Neural progenitor cell (in vitro differentiated cells): ENCODE results near the gene LRBA. TPM values are rescaled to one million over a fixed set of nuclear protein-coding genes. Genes with fewer than 3 reads are reported as not detected.
"Not testable (repeated sequence)": the region's sequence is repeated elsewhere in the genome, so short reads cannot be mapped to it uniquely, and the experiment has no call there.

Source experiments
- DNase-seq: peaks from one replicate; pipeline ENCODE4 v3.0.0-alpha.2; 2016; ENCODE audit warnings: low spot score
- H2AFZ ChIP-seq: fragments of 200-600 bp; sonication (generic); replicated peaks from 2 replicates; pipeline ENCODE4 v1.6.1; 2016; ENCODE audit warnings: antibody characterized with exemption
- H3F3A ChIP-seq: fragments of 200-600 bp; sonication (generic); 2 replicates; pipeline ENCODE4 v1.6.1; 2016; ENCODE audit warnings: antibody characterized with exemption, low read depth
- H3K27ac ChIP-seq: fragments of 200-600 bp; sonication (generic); 2 replicates; pipeline ENCODE4 v1.5.1; 2016; ENCODE audit warnings: mild to moderate bottlenecking
- H3K27me3 ChIP-seq: fragments of 200-600 bp; sonication (generic); 2 replicates; pipeline ENCODE4 v1.6.1; 2016; ENCODE audit warnings: mild to moderate bottlenecking, moderate library complexity
- H3K36me3 ChIP-seq: fragments of 200-600 bp; sonication (generic); 2 replicates; pipeline ENCODE4 v1.5.1; 2016
- H3K4me1 ChIP-seq: fragments of 200-600 bp; sonication (generic); 2 replicates; pipeline ENCODE4 v1.6.1; 2016; ENCODE audit warnings: mixed run types
- H3K4me2 ChIP-seq: fragments of 200-600 bp; sonication (generic); 2 replicates; pipeline ENCODE4 v1.6.1; 2016
- H3K4me3 ChIP-seq: fragments of 200-600 bp; sonication (generic); 2 replicates; pipeline ENCODE4 v1.5.1; 2016
- H3K79me2 ChIP-seq: fragments of 200-600 bp; sonication (generic); 2 replicates; pipeline ENCODE4 v1.6.1; 2016; ENCODE audit warnings: low read depth
- H3K9ac ChIP-seq: fragments of 200-600 bp; sonication (generic); 2 replicates; pipeline ENCODE4 v1.6.1; 2016
- H3K9me3 ChIP-seq: fragments of 200-600 bp; sonication (generic); 2 replicates; pipeline ENCODE4 v1.5.1; 2016; ENCODE audit warnings: low read depth
- H4K20me1 ChIP-seq: fragments of 200-600 bp; sonication (generic); 2 replicates; pipeline ENCODE4 v1.6.1; 2016; ENCODE audit warnings: low read depth
- H3K27ac Mint-ChIP-seq: 3 replicates; pipeline ENCODE4 v1.8.0; 2021; ENCODE audit warnings: mixed read lengths
- H3K27me3 Mint-ChIP-seq: 2 replicates; pipeline ENCODE4 v1.8.0; 2022; ENCODE audit warnings: low read depth, mild to moderate bottlenecking, inconsistent platforms, moderate library complexity, mixed read lengths; ENCODE audit not compliant: insufficient read depth
- H3K36me3 Mint-ChIP-seq: 3 replicates; pipeline ENCODE4 v1.8.0; 2021; ENCODE audit warnings: mixed read lengths
- H3K4me1 Mint-ChIP-seq: 3 replicates; pipeline ENCODE4 v1.8.0; 2021; ENCODE audit warnings: mixed read lengths
- H3K4me3 Mint-ChIP-seq: 3 replicates; pipeline ENCODE4 v1.8.0; 2021; ENCODE audit warnings: mild to moderate bottlenecking, moderate library complexity, mixed read lengths
- H3K9me3 Mint-ChIP-seq: 3 replicates; pipeline ENCODE4 v1.8.0; 2020; ENCODE audit warnings: mixed read lengths
- EZH2 ChIP-seq: fragments of 200-600 bp; sonication (generic); IDR thresholded peaks from 2 replicates; pipeline ENCODE4 v1.6.1; 2017; ENCODE audit warnings: antibody characterized with exemption, mild to moderate bottlenecking, moderate library complexity
- EZH2phosphoT487 ChIP-seq: fragments of 200-600 bp; sonication (generic); IDR thresholded peaks from 2 replicates; pipeline ENCODE4 v1.6.1; 2017; ENCODE audit warnings: antibody characterized with exemption
- total RNA-seq: library from RNA; depleted of rRNA; stranded (reverse); fragments of >200 nt; gene quantifications from 2 replicates; pipeline ENCODE4 v1.2.3, GENCODE V29; 2015; ENCODE audit warnings: low replicate concordance
- TF ChIP-seq, protein P1 (sequence below): fragments of 200-600 bp; sonication (generic); IDR thresholded peaks from 2 replicates; pipeline ENCODE4 v1.5.1; 2017; ENCODE audit warnings: antibody characterized with exemption, mild to moderate bottlenecking

Gene LRBA
- total RNA-seq, 1 donor from 2014 or later = 111 TPM

DNA sequence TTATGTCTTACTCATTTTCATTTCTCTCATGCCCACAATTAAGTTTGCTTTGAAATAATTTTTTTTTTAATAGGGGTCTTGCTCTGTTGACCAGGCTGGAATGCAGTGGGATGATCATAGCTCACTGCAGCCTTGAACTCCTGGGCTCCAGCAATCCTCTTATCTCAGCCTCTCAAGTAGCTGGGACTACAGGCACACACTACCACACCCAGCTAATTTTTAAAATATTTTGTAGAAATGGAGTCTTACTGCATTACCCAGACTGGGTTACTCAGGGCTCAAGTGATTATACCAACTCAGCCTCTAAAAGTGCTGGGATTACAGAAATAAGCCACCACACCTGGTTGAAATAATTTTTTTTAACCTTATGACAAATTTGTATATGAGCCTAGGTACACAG, 452.3 kb downstream of the LRBA start:
- no peak overlapping the region for H3K27ac ChIP-seq
- H4K20me1 ChIP-seq = no peaks in the 10 kb centered on the region
- H3F3A ChIP-seq = peaks cover 12% of the 10 kb centered on the region
- peaks cover 18% of the 10 kb centered on the region for H3K9me3 Mint-ChIP-seq
- no peak overlapping the region for H3K4me2 ChIP-seq
- no peak overlapping the region for H3K9ac ChIP-seq
- peaks cover 6% of the 10 kb centered on the region for H3K36me3 Mint-ChIP-seq
- H2AFZ ChIP-seq = no peak overlapping the region
- TF ChIP-seq EZH2 = no peak
- TF ChIP-seq EZH2phosphoT487 = no peak
- TF ChIP-seq, protein P1, sequence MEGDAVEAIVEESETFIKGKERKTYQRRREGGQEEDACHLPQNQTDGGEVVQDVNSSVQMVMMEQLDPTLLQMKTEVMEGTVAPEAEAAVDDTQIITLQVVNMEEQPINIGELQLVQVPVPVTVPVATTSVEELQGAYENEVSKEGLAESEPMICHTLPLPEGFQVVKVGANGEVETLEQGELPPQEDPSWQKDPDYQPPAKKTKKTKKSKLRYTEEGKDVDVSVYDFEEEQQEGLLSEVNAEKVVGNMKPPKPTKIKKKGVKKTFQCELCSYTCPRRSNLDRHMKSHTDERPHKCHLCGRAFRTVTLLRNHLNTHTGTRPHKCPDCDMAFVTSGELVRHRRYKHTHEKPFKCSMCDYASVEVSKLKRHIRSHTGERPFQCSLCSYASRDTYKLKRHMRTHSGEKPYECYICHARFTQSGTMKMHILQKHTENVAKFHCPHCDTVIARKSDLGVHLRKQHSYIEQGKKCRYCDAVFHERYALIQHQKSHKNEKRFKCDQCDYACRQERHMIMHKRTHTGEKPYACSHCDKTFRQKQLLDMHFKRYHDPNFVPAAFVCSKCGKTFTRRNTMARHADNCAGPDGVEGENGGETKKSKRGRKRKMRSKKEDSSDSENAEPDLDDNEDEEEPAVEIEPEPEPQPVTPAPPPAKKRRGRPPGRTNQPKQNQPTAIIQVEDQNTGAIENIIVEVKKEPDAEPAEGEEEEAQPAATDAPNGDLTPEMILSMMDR = no peak
- H3K27me3 ChIP-seq = no peaks in the 10 kb centered on the region
- peaks cover 8% of the 10 kb centered on the region for H3K36me3 ChIP-seq
- no peak overlapping the region for H3K4me3 ChIP-seq
- H3K4me3 Mint-ChIP-seq = no peak overlapping the region
- H3K4me1 ChIP-seq = no peaks in the 10 kb centered on the region
- peaks cover 5% of the 10 kb centered on the region for H3K9me3 ChIP-seq
- no peaks in the 10 kb centered on the region for H3K79me2 ChIP-seq
- no peak overlapping the region for H3K27ac Mint-ChIP-seq
- no peak for DNase-seq
- H3K4me1 Mint-ChIP-seq = no peaks in the 10 kb centered on the region
- H3K27me3 Mint-ChIP-seq = no peaks in the 10 kb centered on the region

DNA sequence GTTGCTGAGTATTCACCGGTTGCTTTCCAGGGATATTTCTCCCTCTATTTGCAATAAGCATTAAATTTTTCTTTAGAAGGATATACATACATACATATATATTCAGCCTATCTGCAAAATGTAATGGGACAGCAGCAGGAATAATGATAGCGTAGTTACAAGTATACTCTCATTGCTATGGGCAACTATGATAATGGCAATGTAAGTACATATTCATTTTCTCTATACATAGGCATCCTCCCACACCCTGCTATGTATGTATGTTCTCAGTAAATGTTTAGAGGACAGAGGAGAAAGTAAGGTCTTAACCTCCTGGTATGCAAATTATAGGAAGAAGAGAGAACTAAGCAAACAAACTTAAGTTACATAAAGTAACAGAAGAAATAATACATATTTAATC, 452.8 kb downstream of the LRBA start:
- no peak overlapping the region for H3K27ac Mint-ChIP-seq
- H2AFZ ChIP-seq = no peak overlapping the region
- peaks cover 7% of the 10 kb centered on the region for H3K36me3 ChIP-seq
- H3K4me3 Mint-ChIP-seq = no peak overlapping the region
- DNase-seq = no peak
- H3K4me1 ChIP-seq = peaks cover 2% of the 10 kb centered on the region
- no peaks in the 10 kb centered on the region for H3K4me1 Mint-ChIP-seq
- H3K27me3 Mint-ChIP-seq = no peaks in the 10 kb centered on the region
- H3K36me3 Mint-ChIP-seq = peaks cover 6% of the 10 kb centered on the region
- no peak overlapping the region for H3K4me2 ChIP-seq
- TF ChIP-seq EZH2 (no peak), EZH2phosphoT487 (no peak)
- TF ChIP-seq, protein P1 = no peak
- H3K79me2 ChIP-seq = no peaks in the 10 kb centered on the region
- H3K9me3 Mint-ChIP-seq = peaks cover 18% of the 10 kb centered on the region
- no peak overlapping the region for H3K4me3 ChIP-seq
- H3K27me3 ChIP-seq = no peaks in the 10 kb centered on the region
- no peak overlapping the region for H3K27ac ChIP-seq
- H3K9ac ChIP-seq = no peak overlapping the region
- no peaks in the 10 kb centered on the region for H4K20me1 ChIP-seq
- H3K9me3 ChIP-seq = peaks cover 5% of the 10 kb centered on the region
- peaks cover 12% of the 10 kb centered on the region for H3F3A ChIP-seq

DNA sequence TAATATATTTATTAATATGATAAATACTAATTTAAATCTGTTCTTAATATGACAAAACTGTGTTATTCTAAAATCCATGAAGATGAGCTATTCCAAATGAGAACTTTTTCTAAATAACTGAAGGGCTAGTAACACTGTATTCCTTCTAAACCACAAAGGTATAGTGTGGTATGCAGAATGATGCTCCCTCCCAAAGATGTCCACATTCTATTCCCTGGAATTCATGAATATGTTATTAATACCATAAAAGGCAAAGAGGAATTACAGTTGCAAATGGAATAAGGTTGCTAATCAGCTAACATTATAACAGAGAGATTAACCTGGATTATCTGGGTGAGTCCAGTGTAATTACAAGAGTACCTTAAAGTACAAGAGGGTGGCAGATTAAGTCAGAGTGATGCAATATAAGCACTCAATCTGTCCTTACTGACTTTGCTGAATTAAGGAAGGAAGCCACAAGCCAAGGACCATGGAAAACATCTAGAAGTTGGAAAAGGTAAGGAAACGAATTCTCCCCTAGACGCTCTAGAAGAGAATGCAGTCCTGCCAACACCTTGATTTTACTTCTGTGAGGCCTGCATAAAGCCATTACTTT, 453.8 kb downstream of the LRBA start:
- H3K36me3 Mint-ChIP-seq = peaks cover 6% of the 10 kb centered on the region
- H3K4me3 Mint-ChIP-seq = no peak overlapping the region
- no peak for DNase-seq
- no peaks in the 10 kb centered on the region for H4K20me1 ChIP-seq
- H3K27me3 Mint-ChIP-seq = no peaks in the 10 kb centered on the region
- peaks cover 12% of the 10 kb centered on the region for H3F3A ChIP-seq
- H3K9me3 ChIP-seq = peaks cover 5% of the 10 kb centered on the region
- peaks cover 9% of the 10 kb centered on the region for H3K4me1 ChIP-seq
- H3K4me1 Mint-ChIP-seq = no peaks in the 10 kb centered on the region
- H3K4me3 ChIP-seq = no peak overlapping the region
- H3K79me2 ChIP-seq = no peaks in the 10 kb centered on the region
- no peak overlapping the region for H2AFZ ChIP-seq
- peaks cover 18% of the 10 kb centered on the region for H3K9me3 Mint-ChIP-seq
- no peaks in the 10 kb centered on the region for H3K27me3 ChIP-seq
- no peak overlapping the region for H3K4me2 ChIP-seq
- no peak for TF ChIP-seq EZH2
- TF ChIP-seq EZH2phosphoT487 = no peak
- TF ChIP-seq, protein P1 = no peak
- H3K27ac Mint-ChIP-seq = no peak overlapping the region
- peaks cover 4% of the 10 kb centered on the region for H3K36me3 ChIP-seq
- H3K9ac ChIP-seq = no peak overlapping the region
- H3K27ac ChIP-seq = peak overlapping the region; percentile 29

DNA sequence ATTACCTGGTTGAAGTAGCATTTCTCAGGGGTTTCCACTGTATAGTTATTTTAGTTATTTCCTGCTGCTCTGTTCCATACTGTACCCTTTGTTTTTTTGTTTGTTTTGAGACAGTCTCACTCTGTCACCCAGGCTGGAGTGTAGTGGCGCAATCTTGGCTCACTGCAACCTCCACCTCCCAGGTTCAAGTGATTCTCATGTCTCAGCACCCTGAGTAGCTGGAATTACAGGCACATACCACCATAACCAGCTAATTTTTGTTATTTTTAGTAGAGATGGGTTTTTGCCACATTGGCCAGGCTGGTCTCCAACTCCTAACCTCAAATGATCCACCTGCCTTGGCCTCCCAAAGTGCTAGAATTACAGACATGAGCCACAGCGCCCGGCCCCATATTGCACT, 457.3 kb downstream of the LRBA start:
- H3K4me1 ChIP-seq, H3K4me3 Mint-ChIP-seq, H3K36me3 ChIP-seq, H3K79me2 ChIP-seq, H3K9me3 Mint-ChIP-seq, H3K27ac ChIP-seq, H4K20me1 ChIP-seq, H3K27me3 ChIP-seq, H3K4me1 Mint-ChIP-seq, H3K4me3 ChIP-seq, H3K9me3 ChIP-seq, DNase-seq, H2AFZ ChIP-seq, H3K4me2 ChIP-seq, H3K27ac Mint-ChIP-seq, H3K36me3 Mint-ChIP-seq, H3K27me3 Mint-ChIP-seq, H3K9ac ChIP-seq: not testable (repeated sequence)
- peaks cover 16% of the 10 kb centered on the region for H3F3A ChIP-seq
